Stimulated activated naive CD4-positive, alpha-beta T cell (primary cell): Measurements from ENCODE around the gene NTM.

ENCODE experiments used
- DNase-seq, 6 experiments: peaks; one replicate each; lab custom pipeline; 2025; lab: John Stamatoyannopoulos, UW

NTM gene

DNA sequence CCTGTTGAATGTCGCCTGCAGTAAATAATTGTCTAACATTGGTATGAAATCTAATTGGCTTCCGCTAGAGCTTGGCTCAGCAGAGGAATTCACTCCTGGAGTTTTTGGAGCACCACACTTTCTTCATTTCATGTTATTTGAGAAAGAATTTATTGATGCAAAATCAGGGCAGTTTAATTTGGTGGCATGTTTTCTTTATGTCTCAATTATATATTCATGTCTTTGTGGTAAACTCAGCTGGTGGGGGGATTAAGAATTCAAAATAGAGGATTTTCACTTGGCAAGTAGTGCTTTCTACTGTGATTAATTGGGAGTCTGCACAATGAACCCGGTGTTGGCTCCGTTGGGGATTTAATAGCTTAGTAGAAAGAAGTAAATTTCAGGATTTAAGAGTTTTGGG lies 784.4 kb downstream of the NTM start:
- no peak for DNase-seq

DNA sequence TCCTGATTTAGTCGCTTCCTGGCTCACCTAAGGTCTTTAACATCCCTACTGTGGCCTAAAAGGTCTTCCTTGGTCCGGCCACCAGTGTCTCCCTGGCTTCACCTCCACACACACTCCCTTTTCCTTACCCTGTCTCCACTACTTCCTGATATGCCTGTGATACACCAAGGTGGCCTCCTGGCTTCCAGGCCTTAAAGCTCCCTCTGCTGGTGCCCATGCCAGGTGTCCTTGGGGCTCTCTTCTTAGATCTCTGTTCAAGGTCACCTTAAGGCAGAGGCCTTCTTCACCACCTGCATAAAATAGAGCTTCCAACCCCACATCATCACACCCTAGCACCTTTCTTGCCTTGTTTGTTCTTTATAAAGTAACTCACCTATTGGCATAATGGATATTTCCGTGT lies 787.7 kb downstream of the NTM start:
- no peak for DNase-seq

DNA sequence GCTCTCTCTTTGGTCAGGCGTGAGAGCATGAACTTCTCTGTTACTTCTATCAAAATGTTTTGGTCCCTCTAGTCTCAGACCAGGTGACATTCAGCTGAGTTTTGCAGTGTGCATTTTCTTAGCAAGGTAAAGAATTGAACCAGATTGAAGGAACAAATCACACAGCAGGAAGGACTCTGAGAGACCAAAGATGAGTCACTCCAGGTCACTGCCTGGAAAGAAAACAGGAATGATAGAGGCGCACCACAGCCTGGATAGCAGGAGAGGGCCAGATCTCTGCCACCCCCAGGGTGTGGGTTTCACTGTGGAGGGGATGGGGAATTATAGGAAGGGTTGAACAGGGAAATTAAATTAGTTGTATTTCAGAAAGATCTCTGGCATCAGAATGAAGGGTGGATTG lies 788.3 kb downstream of the NTM start:
- DNase-seq, result no peak

DNA sequence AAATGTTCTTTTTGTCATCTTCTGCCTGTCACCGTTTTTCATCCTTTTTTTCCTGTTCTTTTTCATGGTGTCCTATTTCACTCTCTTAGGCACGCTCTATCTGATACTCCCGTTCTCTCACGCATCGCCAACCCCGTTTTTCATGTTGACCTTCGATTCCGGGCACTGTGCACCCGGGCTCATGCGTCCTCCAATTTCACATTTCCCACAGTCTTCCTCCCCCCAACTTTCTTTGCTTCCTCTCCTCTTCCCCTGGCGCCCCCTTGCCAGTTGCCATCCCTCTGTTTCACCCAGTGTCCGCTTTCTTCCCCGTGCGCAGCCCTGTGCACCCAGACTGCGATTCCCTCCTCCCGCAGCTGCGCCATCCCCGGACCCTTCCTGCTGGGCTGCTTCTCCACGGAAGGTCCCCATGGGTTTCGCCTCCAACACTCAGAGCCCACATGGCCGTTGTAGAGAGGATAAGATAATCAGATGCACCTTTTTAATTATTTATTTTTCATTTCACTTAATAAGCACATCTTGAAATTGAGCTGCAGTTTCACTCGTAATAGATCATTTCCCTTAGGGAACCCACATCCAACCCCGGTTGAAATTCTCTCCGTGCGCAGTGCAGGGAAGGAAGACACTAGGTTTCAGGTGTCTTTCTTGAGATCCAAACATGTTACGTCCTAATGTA lies 791.1 kb downstream of the NTM start:
- no peak for DNase-seq

DNA sequence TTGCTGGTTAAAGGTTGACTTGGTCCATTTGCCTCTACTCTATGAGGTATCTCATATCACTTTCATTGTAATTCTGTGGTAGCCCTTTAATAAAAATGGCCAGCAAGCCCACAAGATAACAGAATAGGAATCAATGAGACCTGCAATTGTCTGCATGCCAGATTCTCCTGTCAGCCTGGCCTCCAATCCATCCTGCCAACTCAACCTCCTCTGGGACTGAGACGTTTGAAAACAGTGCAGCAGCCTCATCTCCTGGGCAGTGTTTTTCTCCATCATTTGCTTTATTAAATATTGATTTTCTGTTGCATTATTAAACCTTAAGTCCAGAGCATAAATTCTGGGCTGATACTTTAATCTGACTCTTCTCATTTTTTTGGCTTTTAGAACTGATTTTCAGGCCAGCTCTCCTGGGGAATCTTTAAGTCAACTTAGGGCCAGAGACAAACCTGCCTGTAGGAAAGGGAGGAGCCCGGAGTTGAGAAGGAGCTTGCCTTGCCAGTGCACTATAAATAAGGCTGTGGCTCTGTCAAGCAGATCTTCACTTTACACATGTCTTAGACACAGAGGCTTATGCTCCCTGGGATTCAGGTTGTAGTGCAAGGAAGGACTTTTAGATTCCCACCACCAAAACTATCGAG lies 798.0 kb downstream of the NTM start:
- DNase-seq, result no peak

DNA sequence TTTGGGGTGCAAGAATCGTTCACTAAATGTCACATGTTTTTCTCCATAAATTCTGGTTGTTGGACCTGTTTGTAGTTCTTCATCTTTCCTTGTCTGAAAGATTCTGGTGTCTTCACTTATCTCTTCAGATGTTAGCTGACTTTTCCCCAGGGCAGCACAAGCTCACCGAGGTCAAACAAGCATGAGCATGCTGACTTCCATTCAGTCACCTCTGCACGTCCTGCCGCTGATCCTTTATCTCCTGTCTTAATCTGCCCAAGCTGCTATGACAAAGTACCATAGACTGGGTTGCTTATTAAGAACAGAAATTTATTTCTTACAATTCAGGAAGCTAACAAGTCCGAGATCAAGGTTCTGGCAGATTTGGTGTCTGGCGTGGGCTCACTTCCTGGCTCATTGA lies 800.6 kb downstream of the NTM start:
- DNase-seq, result no peak

DNA sequence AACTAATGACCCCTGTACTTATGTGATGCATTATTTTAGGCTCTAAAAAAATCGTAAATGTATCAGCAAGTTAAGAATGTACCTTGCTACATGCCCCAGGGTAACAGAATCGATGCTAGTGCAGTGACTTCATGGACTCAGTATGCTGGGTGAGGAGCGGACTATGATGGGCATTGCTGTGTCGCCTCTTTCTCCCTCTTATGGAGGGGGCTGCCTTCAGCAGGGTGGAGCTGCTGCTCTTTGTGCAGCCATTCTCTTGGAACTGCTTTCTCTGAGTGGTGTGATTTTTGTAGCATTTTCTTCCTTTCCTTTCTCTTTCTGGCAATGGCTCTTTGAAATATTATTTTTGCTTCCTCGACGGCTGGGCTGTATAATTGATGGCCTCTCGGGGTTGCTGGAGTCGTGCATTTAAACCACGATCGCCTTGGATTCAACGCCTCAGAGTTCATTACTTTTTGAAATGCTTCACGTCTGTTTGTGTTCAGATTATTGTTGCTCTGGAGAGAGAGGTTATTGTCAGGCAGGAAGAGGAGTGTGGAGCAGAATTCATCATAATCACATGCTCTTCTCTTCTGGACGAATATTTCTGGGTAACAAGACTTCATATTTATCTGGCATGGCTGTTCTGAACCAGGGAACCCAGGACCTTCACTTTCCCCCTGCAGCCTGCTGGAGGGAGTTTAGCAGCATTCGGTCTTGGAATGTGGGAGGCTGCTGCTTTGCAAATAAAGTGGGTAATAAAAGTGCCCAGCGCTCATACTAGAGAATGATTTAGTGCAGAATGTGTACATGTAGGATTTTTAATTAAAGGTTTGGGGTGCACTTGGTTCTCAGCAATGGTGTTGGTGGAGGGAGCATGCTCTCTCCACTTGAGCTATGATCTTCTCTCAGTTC lies 804.2 kb downstream of the NTM start:
- no peak for DNase-seq

DNA sequence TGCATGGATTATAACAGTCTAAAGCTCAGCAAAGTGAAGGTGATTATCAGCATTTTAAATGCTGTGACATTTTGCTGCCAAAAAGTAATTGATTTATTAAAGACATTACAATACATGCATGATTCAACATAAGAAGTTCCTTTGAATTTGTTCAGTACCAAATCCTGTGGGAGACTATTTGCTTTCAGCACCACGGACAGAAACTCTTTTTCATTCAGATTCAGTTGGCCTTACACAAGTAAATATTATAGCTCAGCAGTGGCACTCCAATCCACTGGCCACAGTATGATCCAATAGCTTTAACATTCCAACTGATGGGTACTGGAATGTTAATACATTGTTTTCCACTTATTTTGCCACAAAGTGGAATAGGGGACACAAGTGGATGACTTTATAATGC lies 806.7 kb downstream of the NTM start:
- no peak for DNase-seq

DNA sequence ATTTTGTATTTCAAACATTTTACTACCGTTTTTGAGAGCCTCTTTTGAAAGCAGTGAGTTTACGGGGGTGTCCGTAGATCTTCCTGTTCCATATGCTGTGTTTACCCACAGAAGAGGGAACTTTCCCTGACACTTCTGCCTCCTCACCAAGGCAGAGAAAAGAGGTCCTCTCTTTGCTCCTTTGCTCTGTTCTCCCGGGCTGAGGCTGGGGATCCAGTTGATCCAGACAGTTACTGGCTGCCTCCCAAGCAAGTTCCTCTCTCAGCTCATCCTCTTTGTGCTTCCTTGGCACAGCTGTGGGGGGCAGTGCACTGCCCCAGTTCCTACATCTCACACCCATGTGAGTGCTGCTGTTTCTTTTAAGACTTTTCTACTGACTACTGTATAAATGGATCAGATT lies 813.7 kb downstream of the NTM start:
- no peak for DNase-seq

DNA sequence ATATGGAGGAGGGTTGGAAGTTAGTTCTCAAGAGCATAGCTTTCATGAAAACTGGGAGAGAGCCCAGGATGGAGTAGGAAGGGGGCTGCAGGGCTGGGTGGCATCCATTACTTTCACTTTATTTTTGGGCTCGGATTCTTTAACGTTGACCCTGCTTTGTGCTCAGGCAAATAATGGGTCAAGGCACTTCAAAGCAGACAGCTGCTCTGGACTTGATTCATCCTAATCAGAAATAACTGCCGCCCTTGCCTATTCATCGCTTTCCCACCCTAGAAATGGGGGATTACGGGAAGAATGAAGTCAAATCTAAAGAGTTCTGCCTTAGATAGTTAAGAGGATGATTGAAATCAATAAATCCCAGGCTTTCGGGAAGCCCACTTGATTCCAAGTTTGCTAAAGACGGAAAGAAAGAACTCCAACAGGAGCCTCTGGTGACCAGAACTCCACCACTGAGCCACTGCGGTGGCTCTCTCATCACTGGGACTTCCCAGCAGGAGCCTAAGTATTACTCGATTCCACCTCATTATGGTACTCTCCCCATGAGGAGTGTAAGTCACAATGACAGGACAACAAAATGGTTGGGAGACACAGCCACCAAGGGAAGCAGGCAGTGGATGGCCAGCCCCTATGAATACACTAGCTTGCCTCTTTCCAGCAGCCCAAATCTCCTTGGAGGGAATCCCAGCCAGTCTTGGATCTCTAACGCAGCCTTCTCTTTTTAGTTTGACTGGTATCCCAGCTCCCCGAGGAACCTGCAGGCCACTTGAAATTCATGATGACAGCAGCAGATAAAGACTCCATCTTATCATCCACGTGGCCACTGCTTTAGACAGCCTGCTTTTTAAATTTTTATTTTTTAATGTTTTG lies 815.5 kb downstream of the NTM start:
- DNase-seq, result no peak

DNA sequence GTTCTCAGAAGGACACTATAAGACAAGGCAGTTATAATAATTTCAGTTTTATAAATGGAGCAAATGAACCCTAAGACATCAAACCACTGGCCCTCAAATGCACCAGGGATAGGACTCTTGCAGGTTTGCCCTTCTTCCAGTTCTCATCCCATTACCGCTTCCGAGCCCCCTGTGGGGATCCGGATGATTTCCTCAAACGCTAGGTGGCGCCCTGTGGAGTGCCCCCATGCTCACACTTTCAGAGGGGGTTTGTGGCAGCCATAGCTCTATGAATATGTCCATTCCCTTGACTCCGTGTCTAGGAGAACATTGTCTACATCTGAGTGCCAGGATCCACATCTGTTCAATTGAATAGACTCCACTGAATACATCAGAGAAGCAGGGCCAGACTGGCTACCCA lies 816.3 kb downstream of the NTM start:
- no peak for DNase-seq

DNA sequence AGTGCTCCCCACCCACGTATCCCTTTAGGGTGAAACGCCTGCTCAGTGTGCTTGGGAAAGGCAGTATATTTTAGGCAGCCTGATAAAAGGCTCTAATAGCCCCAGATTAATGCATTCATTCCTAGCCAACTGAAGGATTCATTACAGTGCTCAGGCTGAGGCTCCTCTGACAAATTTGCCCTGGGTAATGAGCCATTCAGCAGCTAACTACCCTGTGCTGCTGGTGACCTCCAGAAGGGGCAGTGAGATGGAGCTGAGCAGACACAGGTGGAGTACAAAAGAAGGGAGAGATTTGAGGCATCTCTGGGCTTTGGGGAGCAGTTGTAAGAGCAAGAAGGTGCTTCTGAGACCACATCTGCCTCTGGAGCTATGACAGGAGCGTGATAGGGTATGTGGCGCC lies 817.0 kb downstream of the NTM start:
- DNase-seq, result no peak

DNA sequence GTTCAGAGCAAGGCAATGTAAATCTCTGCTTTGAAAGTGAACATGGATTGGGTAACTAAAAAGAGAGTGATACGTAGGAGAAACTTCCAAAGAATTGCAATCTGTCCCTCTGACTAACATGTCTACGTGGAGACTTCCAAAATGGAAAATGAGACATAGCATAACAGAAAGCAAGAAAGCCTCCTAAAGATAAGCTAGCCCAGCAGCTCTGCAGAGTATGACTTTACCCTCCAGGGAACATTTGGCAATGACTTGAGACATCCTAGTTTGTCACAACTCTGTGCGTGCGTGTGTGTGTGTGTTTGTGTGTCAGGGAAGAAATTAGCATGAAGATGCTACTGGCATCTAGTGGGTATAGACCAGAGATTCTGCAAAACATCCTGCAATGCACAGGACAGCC lies 817.4 kb downstream of the NTM start:
- DNase-seq, result no peak

DNA sequence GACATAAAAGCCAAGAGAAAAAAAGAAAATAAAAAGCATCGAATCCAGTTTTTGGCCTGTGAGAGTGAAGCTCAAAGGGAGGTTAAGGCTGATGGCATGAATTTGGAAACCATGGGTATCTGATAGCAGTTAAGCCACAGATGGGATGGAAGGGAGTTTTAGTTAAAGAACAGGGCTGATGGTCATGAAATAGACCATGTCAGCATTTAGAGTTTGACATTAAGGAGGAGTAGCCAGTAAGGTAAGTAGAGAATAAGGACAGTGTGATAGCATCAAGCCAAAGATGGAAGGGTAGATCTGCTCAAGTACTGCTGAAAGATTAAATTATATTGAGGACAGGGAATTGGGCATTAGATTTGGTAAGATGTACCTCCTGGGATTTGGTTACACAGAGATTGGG lies 826.5 kb downstream of the NTM start:
- DNase-seq, result no peak

DNA sequence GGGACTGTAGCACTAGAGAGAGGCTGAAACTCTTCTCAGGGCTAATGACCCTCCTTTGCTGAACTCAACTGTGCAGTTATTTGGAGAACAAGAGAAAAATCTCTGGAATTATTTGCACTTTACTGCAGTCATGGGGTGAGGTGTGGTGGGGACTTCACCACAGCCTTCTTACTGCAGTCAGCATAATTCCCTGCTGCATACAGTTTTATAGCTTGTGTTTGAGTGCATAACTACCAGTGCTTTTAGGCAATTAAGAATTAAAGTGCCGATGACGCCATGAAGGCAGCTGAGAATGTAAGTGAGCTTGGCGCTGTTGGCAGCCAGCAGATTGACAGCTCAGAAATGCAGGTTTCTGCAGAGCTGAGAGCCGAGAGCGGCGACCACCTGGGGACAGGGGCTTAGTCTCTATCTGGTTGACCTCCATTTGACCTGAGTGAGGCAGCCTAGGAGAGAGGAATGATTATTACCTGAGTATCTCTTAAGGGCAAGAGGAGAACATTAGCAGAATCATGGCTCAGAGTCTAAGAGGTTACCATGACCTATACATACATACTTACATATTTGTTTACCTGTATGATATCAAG lies 830.0 kb downstream of the NTM start:
- no peak for DNase-seq

DNA sequence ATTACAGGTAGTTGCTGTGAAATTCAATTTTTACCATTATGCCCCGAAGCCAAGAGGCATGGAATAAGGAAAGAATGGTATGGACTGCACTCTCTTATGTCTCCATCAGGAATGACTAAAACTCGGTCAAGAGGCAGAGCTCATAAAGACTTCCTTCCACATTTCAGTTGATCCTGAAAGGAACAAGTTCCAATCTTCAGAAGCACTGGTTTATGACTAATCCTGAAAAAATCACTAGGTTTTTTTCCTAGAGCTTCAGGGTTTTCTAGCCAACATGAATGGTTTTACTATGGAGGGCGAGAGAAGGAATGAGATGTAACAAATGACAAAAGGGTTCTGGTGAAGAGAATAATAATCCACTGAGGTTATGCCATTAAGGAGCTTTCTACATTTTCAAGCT lies 832.2 kb downstream of the NTM start:
- no peak for DNase-seq

DNA sequence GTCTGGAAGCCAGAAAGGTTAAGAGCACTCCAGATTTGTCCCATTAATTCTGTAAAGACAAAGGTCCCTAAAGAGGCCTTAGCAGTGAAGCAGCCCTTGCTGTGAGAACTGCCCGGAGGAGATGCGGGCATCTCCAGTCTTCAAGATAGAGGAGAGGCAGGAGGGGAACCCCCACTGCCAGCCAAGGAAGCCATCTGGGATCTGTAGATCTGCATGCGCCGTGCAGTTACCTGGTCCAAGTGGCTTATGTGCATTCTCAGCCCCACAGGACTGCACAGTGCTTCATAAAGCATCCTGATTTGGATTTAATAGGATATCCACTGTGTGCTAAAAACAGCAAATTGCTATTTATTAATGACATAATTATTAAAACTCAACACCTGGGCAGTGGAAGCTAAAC lies 834.6 kb downstream of the NTM start:
- no peak for DNase-seq

DNA sequence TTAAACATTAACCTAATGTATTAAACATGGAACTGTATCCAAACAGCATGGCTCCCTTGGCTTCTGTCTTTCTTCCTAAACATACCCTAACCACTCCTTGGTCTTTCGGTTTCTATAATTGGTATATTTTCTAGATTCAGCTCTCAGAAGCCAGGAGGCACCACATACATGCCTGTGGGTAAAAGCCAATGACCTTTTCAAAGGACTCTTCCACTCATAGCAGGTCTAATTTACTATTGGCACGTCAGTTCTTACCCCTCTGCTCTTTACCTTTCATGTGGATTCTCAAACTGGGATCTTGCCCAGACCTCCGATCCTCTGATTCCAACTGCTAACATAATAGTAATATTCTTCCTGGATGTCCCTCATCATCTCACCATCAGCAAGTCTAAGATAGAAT lies 835.1 kb downstream of the NTM start:
- DNase-seq, result no peak

DNA sequence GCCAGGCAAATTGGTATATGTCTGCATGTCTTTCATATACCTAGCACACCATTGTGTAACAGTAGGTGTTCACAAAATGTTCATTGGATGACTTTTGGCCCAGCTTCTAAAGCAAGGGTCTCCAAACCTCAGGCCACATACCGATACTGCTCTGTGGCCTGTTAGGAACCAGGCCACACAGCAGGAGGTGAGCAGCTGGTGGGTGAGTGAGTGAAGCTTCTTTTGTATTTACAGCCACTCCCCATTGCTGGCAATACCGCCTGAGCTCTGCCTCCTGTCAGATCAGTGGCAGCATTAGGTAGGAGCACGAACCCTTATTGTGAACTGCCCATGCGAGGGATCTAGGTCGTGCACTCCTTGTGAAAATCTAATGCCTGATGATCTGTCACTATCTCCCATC lies 836.6 kb downstream of the NTM start:
- no peak for DNase-seq

DNA sequence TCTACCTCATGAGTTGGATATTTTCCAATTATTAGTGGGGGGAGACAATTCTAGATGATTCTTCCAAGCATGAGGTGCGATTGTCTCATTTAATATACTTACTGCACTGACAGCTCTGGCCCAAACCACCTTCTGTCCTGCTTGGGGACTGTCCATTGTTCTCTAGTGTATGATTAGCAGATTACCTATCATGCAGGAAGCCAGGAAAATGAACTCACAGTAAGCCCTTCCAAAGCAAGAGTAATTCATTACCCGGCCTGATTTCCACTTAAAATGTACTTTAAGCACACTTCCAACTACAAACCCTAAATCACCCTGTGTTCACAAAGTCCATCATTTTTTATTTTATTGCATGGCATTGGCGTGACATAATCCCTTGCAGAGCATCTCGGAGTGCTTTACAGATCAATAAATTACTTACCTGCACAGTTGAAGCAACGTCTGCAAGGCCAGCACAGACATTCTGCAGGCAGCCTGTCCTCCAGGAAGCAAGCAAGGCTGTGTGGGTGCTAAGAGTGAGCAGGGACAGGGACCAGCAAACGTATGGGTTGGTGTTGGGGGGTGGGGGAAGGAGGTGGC lies 838.2 kb downstream of the NTM start:
- no peak for DNase-seq

DNA sequence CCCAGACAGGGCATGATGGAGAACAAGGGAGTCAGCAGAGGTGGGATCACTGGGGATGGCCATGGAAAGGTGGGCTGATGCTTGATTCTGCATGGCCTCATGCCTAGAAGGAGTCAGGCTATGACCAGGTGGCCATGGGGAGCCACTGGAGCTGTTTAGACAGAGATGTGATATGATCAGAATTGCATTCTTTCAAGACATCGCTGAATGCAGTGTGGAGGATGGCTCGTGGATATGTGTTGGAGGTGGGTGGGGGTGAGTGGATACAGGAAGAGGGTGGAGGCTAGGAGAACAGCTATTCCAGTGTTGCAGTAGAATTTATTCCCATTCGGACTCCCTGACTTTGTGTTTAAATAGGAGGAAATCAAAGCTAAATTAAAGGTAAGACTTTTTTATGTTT lies 841.1 kb downstream of the NTM start:
- DNase-seq, result no peak

DNA sequence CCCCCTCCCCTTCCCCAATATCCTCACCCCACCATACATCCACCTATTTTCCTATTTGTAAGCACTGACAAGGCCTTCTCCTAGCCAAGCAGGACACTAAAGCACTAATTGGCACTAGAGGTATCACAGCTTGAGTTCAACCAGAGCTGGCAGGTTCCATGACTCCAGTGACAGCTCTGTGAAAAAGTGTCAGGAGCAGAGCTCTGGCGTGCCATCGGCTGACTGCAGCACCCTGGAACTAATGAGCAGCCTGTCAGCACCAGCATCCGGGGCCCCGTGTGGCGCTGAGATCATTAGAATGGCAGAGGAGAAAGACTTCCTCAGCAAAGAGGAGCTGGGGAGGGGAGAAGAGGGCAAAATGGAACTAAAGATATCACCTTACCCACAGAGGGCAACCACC lies 847.4 kb downstream of the NTM start:
- DNase-seq, result no peak
